ENCODE results near the gene MBOAT1. TPM values are rescaled to one million over a fixed set of nuclear protein-coding genes. Genes with fewer than 3 reads are reported as not detected.
"Not testable (repeated sequence)": the region's sequence is repeated elsewhere in the genome, so short reads cannot be mapped to it uniquely, and the experiment has no call there.

Gene MBOAT1
- total RNA-seq, 1 donor from 2014 or later: 34.9 TPM

DNA sequence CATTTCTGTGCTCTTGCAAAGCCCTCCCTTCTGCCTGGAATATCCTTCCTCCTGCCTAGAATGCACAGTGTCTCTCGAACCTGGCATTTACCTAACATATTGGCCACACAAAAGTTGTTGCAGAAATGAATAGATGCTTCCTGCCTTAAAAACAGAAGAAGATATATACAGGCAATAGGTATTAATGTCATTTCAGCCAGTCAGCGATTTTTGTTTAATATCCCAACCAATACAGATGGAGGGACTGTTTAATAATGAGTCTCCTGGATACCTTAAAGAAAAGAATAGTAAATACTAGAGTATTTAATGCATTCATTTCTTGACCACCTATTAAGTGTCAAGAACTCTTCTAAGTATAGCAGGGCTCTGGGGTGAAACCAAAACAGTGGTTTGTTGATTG lies 70.3 kb downstream of the MBOAT1 start:
- intact Hi-C loops (cut with micrococcal nuclease): no loop called here

DNA sequence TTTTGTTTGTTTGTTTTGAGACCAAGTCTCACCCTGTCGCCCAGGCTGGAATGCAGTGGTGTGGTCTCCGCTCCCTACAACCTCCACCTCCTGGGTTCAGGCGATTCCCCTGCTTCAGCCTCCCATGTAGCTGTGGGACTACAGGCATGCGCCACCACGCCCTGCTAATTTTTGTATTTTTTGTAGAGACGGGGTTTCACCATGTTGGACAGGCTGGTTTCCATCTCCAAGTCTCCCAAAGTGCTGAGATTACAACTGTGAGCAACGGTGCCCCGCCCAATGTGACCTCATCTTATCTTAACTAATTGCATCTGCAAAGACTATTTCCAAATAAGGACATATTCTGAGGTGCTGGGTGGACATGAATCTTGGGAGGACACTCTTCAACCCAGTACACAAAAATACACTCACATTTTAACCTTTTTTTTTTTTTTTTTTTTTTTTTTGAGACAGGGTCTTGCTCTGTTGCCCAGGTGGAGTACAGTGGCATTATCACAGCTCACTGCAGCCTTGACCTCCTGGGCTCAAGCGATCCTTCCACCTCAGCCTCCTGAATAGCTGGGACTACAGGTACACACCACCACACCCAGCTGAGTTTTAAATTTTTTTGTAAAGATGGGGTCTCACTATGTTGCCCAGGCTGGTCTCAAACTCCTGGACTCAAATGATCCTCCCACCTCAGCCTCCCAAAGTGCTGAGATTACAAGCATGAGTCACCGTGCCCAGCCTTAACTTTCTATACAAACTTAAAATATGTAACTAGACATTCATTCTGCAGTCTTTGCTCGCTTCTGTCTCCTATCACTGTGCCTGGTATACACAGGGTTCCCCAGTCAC lies 72.9 kb downstream of the MBOAT1 start:
- intact Hi-C loops (cut with micrococcal nuclease): not testable (repeated sequence)

DNA sequence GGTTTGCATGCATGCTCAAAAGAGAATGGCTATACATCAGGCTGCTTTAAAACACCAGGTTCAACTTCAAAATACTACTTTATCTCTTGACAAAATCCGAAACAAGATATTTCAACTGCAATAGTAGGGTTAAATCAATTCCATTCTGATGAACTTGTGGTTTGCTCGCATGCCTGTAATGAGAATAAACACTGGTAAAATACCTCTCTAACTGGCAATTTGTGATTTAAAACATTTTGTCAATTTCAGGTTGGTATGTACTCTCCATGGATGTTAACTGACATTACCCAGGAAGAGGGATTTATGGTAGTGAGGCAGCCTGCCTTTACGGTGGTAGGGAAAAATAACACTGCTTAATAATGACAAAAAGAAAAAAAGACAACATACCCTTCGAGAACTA lies 74.4 kb downstream of the MBOAT1 start:
- intact Hi-C loops (cut with micrococcal nuclease): no loop called here

DNA sequence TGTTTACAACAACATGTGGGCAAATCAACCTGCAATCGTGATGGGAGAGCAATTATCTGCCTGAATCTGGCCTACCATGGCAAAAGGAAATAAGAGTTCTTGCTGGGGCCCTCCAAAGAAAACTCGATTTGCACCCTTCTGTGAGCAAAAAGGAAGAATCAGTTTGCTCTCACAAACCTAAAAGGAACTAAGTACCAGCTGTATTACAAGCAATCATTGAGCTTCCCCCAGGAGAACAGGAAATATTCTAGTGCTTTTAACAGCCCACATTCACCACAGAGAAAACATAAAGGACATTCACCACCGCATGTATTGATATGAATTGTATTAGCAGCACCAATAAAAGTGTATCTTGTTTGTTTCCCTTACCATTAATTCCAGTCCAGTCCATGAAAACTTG lies 75.0 kb downstream of the MBOAT1 start:
- intact Hi-C loops (cut with micrococcal nuclease): no loop called here

DNA sequence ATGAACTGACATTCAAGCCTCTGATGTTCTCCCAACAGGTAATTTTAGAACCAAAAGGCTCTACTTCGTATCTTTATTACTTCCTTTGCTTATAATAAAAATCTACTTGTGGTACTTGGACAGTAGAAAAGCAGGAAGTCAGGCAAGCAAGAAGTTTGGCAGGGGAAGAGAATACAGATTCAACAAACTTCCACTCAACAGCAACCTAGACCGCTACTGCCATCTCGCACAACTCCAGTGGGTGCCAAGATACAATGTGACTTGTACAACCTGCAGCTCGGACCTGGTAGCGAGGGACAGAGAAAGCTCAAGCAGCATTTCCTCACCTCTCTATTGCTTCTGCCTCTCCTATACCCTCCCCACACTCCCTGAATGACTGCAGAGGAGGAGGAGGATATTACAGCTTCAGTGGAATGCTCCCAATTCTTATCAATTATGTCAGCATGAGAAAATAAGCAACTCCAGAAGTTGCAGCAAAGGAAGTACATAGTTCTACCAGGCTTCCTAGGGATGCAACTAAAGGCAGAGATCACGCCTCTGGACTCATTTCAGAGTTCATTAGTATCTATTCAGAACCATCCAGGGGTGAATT lies 76.5 kb downstream of the MBOAT1 start:
- intact Hi-C loops (cut with micrococcal nuclease): no loop called here

DNA sequence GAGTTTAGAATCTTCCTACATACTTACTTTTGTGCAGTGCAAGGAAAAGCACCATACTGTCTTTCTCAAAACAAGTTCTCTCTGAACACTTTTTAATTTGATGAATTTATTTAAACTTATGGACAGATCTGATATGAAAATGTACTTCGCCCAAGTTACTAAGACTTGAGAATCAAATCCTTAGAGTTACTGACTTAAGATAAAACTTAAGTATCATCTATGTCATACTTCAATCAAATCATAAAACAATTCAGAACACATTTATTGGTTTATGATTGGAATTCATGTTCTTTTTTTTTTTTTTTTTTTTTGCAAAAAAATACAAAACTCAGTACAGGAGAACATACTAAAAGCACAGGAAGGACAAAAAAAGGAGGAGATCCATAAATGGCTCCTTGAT lies 77.7 kb downstream of the MBOAT1 start:
- intact Hi-C loops (cut with micrococcal nuclease): no loop called here

DNA sequence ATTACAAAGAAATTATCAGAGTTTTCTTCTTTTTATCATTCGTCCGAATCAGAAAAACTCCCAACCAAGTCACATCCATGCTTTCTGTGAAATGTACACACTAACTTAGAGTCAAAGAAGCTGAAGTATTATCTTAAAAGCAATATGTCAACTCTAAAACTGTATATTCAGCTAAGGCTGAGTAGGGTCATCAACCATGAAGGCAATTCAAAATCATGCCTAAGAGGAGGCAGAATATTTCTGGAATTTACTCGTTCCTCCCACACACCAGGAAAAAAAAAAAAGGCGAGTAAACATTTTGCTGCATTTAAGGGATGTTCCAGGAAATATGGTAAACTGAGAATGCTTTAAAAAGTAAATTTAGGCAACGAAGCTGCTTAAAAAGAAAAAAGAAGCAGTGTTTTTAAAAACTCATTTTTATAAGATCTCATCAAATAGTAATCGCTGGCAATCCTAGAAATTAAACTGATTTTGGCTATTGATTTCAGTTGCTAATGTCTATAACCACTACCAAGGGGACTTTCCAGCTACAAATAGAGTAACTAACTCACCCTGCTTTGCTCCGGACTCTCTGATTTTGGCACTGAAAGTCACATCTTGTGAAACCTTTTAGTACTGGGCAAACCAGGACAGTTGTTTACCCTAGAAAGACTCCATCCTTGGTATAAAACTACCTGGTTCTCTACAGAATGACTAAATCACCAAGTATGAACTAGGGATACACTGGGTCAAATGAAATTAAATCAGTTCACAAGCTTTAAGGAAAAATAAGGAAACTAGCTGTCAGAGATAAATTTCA lies 82.8 kb downstream of the MBOAT1 start:
- intact Hi-C loops (cut with micrococcal nuclease): no loop called here

DNA sequence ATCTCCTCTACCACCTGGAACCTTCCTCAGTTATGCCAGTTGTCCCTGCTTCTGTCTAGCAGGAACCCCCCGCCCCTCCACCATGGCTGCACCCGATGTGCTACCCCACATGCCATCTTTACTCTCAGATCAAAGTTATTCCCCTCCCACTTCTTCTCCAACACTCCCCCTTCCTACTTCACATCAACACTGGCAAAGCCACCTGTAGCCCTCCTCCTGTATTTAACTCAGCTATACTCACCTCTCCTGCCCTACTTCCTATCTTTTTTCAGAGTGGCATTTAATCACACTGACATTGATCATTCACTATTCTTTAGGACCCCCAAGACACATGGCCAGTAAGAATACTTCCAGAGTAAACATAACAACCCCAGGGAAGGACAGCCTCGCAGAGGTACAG lies 84.3 kb downstream of the MBOAT1 start:
- intact Hi-C loops (cut with micrococcal nuclease): no loop called here

DNA sequence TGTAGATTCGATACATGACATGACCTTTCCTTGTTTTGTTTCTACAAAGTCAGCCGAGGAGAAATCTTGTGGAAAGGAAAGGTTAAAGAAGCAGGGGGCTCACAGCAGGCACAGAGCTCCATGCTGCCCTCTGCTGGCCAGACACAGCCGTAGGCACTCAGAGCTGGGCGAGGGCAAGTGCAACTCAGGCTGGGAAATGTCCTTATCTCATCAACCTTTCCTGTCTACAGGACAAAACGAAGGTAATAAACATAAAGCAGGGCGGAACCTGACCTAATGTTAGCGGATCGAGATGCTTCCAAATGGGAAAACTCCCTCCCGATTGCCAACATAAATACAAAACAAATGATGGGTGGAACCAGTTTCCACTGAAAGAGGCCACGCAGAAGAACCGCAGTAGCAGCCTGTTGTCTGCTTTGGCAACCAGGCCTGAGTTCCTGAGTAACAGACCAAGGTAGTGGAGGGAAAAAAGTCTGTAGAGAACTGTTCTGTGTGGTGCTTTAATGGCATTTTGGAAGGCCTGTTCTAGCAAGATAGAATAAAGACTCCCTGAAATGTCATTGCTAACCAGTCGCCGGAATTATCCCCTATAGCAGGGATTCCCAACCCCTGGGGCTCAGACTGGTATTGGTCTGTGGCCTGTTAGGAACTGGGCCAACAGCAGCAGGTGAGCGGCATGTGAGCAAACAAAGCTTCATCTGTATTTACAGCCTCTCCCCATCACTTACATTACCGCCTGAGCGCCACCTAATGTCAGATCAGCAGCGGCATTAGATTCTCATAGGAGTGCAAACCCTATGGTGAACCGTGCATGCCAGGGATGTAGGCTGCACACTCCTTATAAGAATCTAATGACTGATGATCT lies 85.2 kb downstream of the MBOAT1 start:
- intact Hi-C loops (cut with micrococcal nuclease): loop anchor here (2.0 kb wide), 1 partner anchor 84 kb away; no protein-coding TSS in a partner anchor

DNA sequence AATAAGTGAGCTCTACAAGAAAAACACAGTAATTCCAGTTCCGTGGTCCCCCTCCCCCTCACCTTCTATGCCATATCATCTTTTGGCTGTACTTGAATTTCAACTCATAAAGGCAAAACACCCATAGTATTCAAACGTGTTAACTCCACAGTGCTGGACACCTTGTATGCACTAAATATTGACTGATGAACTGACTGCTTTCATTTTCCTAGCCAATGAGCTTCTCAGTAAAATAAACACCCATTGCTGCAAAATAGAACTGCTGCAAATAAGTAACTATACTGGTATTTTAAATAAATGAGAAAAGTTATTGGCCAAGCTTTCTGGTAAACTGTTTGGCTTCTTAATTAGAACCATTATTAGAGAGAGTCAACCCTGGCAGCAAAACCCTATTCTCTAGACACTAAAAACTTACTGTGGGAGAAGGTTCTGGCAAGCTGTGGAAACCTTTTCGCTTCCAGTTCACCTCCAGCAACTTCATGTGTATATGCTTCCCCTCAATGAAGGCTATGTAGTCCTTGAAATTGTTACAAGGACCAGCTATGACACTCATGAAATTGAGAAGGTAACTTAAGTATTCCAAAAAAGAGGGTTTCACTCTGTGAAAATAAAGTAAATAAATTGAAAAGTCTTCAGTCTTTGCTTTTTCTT lies 86.0 kb downstream of the MBOAT1 start:
- intact Hi-C loops (cut with micrococcal nuclease): loop anchor here (2.0 kb wide), 1 partner anchor 85 kb away; no protein-coding TSS in a partner anchor

DNA sequence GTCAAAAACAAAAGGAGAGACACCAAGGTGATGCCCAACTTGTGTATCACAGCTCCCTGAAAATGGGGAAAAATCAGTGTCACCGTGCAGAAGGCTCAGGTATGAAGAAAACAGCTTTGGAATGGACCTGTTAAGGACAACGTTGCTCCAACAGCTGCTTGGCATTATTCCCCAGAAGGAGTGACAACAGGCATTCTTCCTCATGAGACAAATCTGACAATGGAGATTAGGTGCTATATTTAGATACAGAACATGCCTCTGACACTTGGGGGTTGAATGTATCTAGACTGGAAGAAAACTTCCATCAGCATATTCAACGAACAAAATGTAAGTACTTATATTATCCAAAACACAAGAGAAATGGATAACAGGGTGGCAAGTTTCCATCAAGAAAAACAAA lies 87.7 kb downstream of the MBOAT1 start:
- intact Hi-C loops (cut with micrococcal nuclease): no loop called here

DNA sequence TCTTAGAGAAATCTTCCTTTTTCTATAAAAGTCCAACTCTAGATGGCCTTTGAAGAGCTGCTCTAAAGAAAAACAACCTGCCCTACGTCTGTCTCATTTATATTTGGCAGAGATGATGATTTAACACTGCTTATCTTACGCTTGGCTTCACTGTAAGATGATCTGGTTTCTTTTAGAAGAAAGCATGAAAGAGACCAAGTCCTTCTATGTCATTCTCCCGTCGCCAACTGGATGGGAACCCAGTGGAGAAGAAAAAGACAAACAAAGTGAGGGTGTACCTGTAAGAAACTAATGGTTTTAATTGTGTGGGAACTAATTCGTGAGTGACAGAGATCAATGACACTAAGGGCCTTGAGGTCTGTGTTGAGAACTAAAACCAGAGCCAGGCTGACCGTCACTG lies 92.8 kb downstream of the MBOAT1 start:
- intact Hi-C loops (cut with micrococcal nuclease): no loop called here

DNA sequence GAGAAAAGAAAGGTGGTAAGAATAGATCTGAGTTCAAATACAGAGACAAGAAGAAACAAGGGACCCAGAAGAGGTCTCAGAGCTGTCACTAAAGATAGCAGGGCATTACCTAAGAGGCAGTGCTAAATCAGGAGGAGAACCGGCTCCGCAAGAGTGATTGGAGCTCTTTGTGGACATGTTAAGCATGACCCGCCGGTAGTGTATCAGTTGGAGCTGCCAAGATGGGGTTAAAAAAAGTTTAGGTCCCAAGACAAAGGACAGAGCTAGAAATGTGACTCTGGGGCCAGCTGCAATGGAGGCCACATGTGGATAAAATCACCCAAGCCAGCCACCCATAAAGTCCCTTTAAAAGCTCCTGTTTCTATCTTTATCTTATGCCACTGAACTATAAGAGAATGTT lies 93.4 kb downstream of the MBOAT1 start:
- intact Hi-C loops (cut with micrococcal nuclease): no loop called here

DNA sequence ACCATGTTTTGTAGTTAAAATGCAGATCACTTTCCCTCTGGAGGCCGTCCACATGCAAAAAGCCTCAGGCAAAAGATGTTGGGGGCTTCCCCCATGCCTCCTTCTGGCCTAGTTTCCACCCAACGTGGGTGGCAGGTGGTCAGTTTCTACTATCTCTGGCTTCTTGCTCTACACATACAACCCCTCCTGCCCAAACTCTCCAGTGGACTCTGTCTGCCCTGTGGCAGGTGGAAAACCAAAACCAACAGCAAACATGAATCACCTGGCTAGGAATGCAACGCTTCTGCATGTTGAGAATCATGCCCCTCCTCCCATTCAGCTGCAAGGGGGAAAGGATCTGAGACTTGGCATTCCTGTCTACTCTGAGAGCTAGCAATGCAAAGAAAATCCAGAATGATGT lies 94.8 kb downstream of the MBOAT1 start:
- intact Hi-C loops (cut with micrococcal nuclease): no loop called here

DNA sequence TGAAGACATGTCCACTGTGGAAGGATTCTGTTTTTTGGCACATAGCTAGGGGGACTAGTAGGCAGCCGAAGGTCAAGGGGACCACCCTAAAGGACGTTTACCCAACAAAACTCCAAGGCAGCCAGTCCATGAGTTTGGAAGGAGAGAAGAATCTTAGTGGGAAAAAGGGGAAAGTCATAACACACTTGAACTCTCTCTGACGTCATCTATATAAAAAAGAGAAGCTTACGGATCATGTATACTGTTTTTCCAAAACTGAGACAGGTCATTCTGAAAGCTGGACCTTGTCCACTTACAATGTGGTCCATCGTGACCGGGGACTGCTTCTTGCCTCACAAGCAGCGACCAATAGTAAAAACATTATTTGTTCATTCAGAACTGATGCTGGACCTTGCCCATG lies 95.5 kb downstream of the MBOAT1 start:
- intact Hi-C loops (cut with micrococcal nuclease): no loop called here

DNA sequence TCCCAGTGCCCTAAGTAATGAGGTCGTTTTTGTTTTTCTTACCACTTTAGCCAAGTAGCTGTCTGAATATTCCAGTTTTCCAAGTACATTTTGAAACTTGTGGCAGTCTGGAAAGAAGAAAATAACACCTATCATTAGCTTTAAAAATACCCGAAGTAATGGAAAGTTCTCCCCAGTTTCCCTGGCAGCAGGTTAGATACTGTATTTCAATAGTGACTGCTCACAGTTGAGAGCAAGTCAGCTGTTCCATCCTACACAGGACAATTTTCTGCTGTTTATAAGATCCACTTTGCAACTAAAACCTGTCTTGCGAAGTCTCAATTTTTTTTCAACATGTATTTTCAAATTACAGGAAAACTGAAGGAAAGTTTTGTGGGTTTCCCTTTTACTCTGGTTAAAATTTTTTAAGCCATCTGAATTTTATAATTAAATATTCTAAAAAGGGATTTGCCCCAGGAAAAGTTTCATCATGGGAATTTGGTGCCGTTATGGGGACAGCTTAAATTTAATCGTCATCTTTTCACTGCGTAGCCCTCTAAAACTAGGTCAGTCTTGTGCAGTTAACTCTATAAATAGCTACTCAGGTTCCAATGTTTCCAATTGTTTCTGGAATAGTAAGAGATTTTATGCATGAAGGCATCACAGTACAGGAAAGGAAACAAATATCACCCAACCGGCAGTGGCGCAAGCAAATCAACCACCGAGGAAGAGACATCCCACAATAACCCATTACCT lies 96.9 kb downstream of the MBOAT1 start:
- intact Hi-C loops (cut with micrococcal nuclease): no loop called here

DNA sequence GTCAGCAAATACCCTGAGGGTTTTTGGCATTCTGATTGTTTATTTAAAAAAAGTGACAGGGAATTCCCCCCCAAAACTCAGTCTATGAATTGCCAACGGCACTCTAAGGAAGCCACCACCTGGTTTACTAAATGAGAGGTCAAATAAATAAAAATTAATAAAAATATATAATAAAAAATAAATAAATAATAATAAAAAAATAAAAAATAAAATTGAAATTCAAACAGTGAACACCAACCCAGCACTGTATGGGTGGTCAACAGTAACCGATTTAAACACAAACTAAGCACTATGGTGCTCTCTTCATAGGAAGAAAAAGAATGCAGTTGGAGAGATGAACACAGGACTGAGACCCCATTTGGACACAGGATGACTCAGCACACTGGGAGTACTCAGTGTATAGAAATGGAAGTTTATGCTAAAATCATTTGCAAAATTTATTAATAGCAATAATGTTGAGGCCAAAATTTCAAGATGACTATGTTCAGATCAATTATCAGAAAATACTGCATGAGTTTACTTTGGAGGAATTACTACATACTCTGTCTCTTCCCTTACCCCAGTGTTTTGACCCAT lies 98.5 kb downstream of the MBOAT1 start:
- intact Hi-C loops (cut with micrococcal nuclease): no loop called here

DNA sequence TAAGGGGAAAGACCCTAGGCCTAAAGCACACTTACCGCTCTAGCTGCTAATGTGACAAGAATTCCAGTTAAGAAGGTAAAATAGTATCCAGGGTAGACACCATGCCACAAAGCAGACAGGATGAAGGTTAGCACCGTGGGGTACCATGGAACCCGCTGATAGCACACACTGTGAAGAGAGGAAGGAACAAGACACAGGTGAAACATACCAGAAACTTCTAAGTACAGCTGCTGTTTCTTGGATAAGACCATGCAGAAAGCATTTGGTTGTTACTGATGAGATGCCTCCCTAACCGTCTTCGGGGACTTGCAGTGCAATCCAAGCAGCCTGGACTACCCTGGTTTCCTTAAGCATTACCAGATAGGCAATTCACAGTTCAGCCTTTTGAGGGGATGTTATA lies 99.4 kb downstream of the MBOAT1 start:
- intact Hi-C loops (cut with micrococcal nuclease): no loop called here

DNA sequence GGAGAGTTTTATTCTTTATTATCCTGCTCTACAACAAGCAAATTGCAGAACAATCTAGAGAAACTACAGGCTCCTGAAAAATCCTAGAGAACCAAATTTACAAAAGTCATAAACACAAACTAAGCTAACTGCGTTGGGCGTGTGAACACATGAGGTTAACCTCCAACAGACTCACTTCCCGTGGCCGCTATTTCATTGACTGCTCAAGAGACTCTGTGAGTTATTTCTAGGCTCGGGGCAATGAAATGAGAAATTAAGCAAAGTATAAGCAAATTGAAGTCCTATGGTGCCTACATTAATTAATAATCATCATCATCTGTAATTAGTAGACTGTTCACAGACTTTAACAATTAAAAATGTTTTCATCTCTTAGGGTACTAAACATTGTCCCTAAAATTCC lies 100.0 kb downstream of the MBOAT1 start:
- intact Hi-C loops (cut with micrococcal nuclease): no loop called here

DNA sequence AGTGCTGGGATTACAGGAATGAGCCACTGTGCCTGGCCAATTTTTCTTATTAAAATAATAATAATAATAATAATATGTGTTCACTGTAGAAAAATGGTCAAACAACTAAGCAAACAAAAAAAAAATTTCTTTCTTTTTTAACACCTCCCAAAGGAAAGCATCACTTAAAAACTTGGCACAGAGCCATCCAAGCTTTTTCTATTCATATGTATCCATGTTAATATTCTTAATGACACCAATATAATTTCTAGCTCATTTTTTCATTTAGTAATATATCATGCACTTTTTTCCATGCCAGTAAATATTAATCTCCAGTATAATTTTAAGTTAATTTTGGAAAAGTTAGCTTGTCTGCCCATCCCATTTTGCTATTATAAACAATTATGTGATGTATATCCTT lies 101.8 kb downstream of the MBOAT1 start:
- intact Hi-C loops (cut with micrococcal nuclease): no loop called here

Measured in T-helper 2 cell treated with Interferon-gamma antibody and Interleukin-4, amounts not matched to agents 100 ng/mL and 5 ng/mL, for 36 hours (primary cell).